IMR-90 (cell line): ENCODE data around the gene SLX4IP.

Experiments
- CTCF ChIP-seq: conservative IDR thresholded peaks from 2 replicates; pipeline ENCODE4 v1.5.1; 2012; ENCODE audit warnings: mild to moderate bottlenecking, low read depth, low read length, improper control_type of control experiment
- ELK1 ChIP-seq: fragments of 150-350 bp; IDR thresholded peaks from 2 replicates; pipeline ENCODE4 v1.6.1; 2016; ENCODE audit warnings: low read depth, mild to moderate bottlenecking, low read length, moderate library complexity, borderline replicate concordance
- POLR2A ChIP-seq: IDR thresholded peaks from 2 replicates; pipeline ENCODE4 v1.6.1; 2012; ENCODE audit warnings: mild to moderate bottlenecking, low read depth, low read length
- RAD21 ChIP-seq: IDR thresholded peaks from 2 replicates; pipeline ENCODE4 v1.6.1; 2012; ENCODE audit warnings: low read length, improper control_type of control experiment
- SMC3 ChIP-seq: fragments of 150-350 bp; IDR thresholded peaks from 2 replicates; pipeline ENCODE4 v1.6.1; 2016; ENCODE audit warnings: low read depth, mild to moderate bottlenecking, antibody characterized with exemption, low read length, moderate library complexity

- TF ChIP-seq POLR2A (no peak), CTCF (no peak), SMC3 (no peak), ELK1 (no peak), RAD21 (no peak)
Observed at GRCh38 chr20:10469056-10469455, 34.0 kb downstream of the SLX4IP start.
